ENCODE results near the gene SYN1.

Gene SYN1

GRCh38 chrX:47633689-47634590 lies 14.3 kb upstream of the SYN1 start:
- no peak for TF ChIP-seq CTCF (conservative IDR thresholded peaks at IDR 0.05; ENCODE audit: low read length)
- H3K4me3 ChIP-seq (ENCODE audit: low read length) = no peak overlapping the region
- DNase-seq (ENCODE audit: low read depth) = no peak

DNA sequence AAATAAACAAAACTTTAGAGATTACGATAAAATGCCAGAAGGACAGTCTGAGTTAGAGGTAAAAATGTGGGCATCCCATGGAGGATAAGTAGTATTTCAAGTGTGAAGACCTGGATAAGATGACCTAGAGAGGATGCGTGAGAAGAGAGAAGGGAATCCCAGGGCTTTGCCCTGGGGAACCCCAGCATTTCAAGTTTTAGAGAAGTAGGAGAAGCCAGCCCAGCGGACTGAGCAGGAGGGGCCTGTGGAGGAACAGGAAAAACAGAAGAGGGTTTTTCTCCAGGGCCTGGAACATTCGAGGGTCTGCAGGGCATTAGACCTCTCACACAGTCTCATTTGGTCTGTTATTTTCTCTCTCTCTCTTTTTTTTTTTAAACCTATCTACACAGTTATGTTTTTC lies 13.0 kb upstream of the SYN1 start:
- no peak overlapping the region for H3K4me3 ChIP-seq (ENCODE audit: low read length)
- no peak for DNase-seq (ENCODE audit: low read depth)
- TF ChIP-seq CTCF (conservative IDR thresholded peaks at IDR 0.05; ENCODE audit: low read length) = no peak

DNA sequence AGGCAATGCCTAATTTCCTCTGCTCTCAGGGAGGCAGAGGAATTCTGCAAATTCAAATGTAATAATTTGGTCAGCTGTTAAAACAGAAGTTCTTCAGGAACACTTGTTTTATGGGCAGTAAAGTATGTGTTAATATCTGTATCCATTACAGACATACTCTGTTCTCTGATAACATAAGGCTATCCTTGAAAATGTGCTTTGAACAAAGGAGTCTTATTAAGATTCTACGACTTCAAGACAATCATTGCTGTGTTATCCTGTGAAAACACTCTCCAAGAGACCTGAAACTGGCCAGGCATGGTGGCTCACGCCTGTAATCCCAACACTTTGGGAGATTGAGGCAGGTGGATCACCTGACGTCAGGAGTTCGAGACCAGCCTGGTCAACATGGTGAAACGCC lies 12.0 kb upstream of the SYN1 start:
- H3K4me3 ChIP-seq (ENCODE audit: low read length) = no peak overlapping the region
- DNase-seq (ENCODE audit: low read depth) = no peak
- no peak for TF ChIP-seq CTCF (conservative IDR thresholded peaks at IDR 0.05; ENCODE audit: low read length)

- H3K4me3 ChIP-seq (ENCODE audit: low read length) = no peak within 1 kb of the TSS
- no peak for DNase-seq (ENCODE audit: low read depth)
- TF ChIP-seq CTCF (conservative IDR thresholded peaks at IDR 0.05; ENCODE audit: low read length) = no peak
Measured at GRCh38 chrX:47629419-47630200, 10.0 kb upstream of the SYN1 start, which contains the start of gene CFP. Gene CFP, minus strand, starts transcription at chrX:47629930. Its CDS starts 86 bp downstream, at chrX:47629844.

DNA sequence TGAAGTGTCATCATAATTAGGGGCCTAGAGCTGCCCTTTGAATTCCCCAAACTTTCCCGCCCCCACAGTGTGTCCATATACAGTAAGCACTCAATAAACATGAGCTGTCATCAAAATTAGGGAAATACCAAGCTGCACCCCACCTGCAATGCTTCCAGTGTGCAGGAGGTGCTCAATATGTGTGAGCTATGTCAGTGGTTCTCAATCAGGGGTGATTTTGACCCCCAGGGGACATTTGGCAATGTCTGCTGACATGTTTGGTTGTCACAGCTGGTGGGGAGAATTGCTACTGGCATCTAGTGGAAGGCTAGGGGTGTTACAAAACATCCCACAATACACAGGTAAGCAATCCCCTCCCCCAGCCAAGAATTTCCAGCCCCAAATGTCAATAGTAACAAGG lies 9.3 kb upstream of the SYN1 start:
- TF ChIP-seq CTCF (conservative IDR thresholded peaks at IDR 0.05; ENCODE audit: low read length) = no peak
- H3K4me3 ChIP-seq (ENCODE audit: low read length) = no peak overlapping the region
- no peak for DNase-seq (ENCODE audit: low read depth)

GRCh38 chrX:47625365-47625764 lies 5.7 kb upstream of the SYN1 start:
- no peak for TF ChIP-seq CTCF (conservative IDR thresholded peaks at IDR 0.05; ENCODE audit: low read length)
- no peak for DNase-seq (ENCODE audit: low read depth)
- H3K4me3 ChIP-seq (ENCODE audit: low read length) = no peak overlapping the region

Data from AG10803 (cell line).